Thoracic aorta (tissue), 2 donors: ENCODE results near the gene CHST1. TPM values are rescaled to one million over a fixed set of nuclear protein-coding genes. Genes with fewer than 3 reads are reported as not detected.

Experiments used
- ATAC-seq: fragments of 150-250 bp; one replicate; pipeline ENCODE4 v1.8.0; 2017; ENCODE audit warnings: low read depth; ENCODE audit not compliant: insufficient number of reproducible peaks, low FRiP score
- DNase-seq: peaks from one replicate; pipeline ENCODE4 v3.0.0-alpha.2; 2020; ENCODE audit warnings: low spot score
- H3K27ac ChIP-seq, 2 donors: fragments of 200-600 bp; sonication (generic); 1 replicate in 1 of 2; 2 replicates in 1 of 2; pipeline ENCODE4 v1.5.1; 2016; ENCODE audit warnings: mild to moderate bottlenecking in 2 of 2, moderate library complexity in 2 of 2
- H3K27me3 ChIP-seq: fragments of 200-600 bp; sonication (generic); replicated peaks from 2 replicates; pipeline ENCODE4 v1.6.0; 2016; ENCODE audit warnings: mild to moderate bottlenecking; ENCODE audit not compliant: insufficient read depth
- H3K36me3 ChIP-seq: fragments of 200-600 bp; sonication (generic); one replicate; pipeline ENCODE4 v1.5.1; 2016
- H3K4me1 ChIP-seq, 2 donors: fragments of 200-600 bp; sonication (generic); 1 replicate in 1 of 2; 2 replicates in 1 of 2; pipeline versions ENCODE4 v1.5.1 to v1.6.0; 2016; ENCODE audit warnings: low read depth in 2 of 2, mild to moderate bottlenecking in 1 of 2; ENCODE audit not compliant: control insufficient read depth in 1 of 2
- H3K4me3 ChIP-seq: fragments of 200-600 bp; sonication (generic); 2 replicates; pipeline ENCODE4 v1.5.1; 2016; ENCODE audit warnings: mild to moderate bottlenecking
- H3K9me3 ChIP-seq: fragments of 200-600 bp; sonication (generic); 2 replicates; pipeline ENCODE4 v1.5.1; 2016
- CTCF ChIP-seq: fragments of 200-600 bp; sonication (generic); IDR thresholded peaks from one replicate; pipeline ENCODE4 v1.5.1; 2019; ENCODE audit warnings: antibody characterized with exemption
- total RNA-seq, 2 donors: library from RNA; depleted of rRNA; stranded (reverse); fragments of >200 nt; gene quantifications; one replicate each; pipeline versions ENCODE4 v1.1.0 to v1.2.3, GENCODE V29; 2016

Gene CHST1
- total RNA-seq, 2 donors from 2014 or later: 48.7 to 50.2 TPM

DNA sequence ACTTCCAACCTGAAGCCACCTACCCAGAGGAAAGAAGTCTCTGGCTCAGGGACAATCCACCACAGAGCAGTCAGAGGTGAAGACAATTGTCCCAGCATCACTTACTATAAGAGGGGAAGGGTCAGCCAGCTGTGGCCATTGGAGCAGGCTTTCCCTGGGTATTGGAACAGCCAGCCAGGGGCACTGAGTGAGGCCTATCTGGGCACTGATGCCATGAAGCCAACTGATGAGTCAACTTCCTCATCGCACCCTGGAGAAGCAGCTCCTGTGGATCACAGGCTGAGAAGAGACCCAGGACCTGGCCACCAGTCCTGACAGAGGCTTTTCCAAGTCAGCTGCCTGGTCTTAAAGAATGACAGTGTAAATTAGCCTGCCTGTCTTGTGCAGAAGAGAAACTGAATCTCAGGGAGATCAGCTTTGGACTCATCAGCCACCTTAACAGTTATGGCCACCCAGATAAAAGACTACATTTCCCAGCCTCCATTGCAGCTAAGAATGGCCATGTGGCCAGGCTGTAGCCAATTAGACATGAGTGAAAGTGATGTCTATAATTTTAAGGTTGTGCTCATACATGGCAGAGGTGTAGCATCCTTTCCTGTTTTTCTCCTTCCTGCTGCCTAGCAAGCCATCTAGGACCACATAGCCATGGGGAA is 19.0 kb downstream of the CHST1 start:
- no peak for TF ChIP-seq CTCF
- no peaks in the 10 kb centered on the region for H3K27me3 ChIP-seq
- no peak for ATAC-seq

DNA sequence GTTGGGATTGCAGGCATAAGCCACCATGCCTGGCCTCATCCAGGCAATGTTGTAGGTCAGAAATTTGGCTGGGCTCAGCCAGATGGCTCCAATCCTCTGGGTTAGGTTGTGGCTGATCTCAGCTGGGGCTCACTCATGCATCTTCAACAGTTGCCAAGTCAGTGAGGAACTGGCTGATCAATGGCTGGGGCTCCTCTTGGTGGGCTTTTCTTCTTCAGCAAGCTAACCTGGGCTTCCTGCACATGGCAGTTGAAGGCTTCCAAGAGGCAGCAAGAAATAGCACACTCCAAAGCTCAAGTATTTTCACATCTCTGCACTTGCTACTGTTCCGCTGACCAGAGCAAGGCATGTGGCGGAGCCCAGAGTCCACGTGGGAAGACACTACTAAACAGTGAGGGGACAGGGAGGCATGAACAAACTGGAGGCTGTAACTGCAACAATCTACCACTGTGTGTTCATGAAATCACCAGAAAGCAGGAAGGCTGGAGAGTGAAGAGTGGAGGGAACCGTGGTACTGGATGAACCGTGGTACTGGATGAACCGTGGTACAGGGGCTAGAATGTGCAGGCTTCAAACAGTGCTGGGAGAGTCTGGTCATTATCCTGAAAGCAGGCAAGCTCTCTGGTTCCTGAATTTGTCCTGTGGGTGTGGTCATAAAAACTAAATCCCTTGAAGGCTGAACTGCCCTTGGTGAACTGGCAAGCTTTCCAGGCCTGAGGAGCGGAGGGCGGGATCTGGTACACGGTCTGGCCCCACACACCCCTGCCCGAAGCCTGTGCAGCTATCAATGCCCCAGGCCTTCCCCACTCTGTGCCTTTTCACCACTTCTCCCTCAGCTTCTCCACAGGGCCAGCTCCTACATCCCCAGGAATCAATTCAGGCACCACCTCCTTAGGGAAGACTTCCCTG is 20.2 kb downstream of the CHST1 start:
- ATAC-seq (no peak), DNase-seq (no peak)
- no peaks in the 10 kb centered on the region for H3K27me3 ChIP-seq
- no peak for TF ChIP-seq CTCF
- H3K4me1 ChIP-seq: no peaks in the 10 kb centered on the region
- no peak overlapping the region for H3K4me3 ChIP-seq
- no peak overlapping the region for H3K27ac ChIP-seq
- H3K36me3 ChIP-seq: peaks cover 2% of the 10 kb centered on the region
- no peaks in the 10 kb centered on the region for H3K9me3 ChIP-seq

More for the DNA sequence above, 19.0 kb downstream of the CHST1 start:
- H3K4me3 ChIP-seq: no peak overlapping the region
- no peak overlapping the region for H3K27ac ChIP-seq
- H3K36me3 ChIP-seq: peaks cover 7% of the 10 kb centered on the region
- H3K9me3 ChIP-seq: no peaks in the 10 kb centered on the region
- DNase-seq: no peak
- H3K4me1 ChIP-seq: no peaks in the 10 kb centered on the region

DNA sequence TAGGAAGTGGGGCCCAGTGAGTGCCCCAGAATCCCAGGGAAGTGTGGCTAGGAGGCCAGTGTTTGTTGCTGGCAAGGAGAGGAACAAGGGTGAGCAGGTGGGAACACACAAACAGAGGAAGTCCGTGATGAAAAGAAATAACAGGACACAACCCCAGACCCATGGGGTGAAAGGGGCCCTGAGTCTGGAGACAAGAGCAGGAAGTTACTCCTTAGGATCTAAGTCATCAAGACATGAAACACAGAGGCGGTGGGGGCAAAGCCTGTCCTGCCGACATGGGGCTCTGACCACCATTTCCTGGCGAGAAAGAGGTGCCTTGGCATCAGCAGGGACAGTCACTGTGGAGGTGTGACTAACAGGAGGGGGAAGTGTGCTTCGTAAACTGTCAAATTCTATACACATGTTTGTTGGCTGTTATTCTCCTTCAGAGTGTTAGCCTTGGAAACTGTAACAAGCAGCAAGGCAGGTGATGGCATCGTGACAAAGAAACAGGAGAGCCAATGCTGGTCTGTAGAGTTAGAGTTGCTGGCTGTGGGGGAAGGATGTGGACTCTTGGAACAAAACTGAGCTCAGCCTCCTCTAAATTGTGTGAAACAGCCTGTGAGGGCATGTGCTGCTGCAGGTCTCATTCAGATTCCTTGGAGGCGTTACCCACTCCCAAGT is 21.7 kb downstream of the CHST1 start:
- Histone ChIP-seq H3K9me3 (no peaks in the 10 kb centered on the region), H3K27me3 (no peaks in the 10 kb centered on the region), H3K4me1 (no peaks in the 10 kb centered on the region), H3K4me3 (no peak overlapping the region), H3K27ac (no peak overlapping the region), H3K36me3 (no peaks in the 10 kb centered on the region)
- TF ChIP-seq CTCF: no peak
- DNase-seq (no peak), ATAC-seq (no peak)

- H3K4me1 ChIP-seq: no peaks in the 10 kb centered on the region
- H3K27ac ChIP-seq: no peak overlapping the region
- H3K36me3 ChIP-seq: no peaks in the 10 kb centered on the region
- DNase-seq (no peak), ATAC-seq (no peak)
- TF ChIP-seq CTCF: no peak
- H3K4me3 ChIP-seq: no peak overlapping the region
- peaks cover 4% of the 10 kb centered on the region for H3K9me3 ChIP-seq
- H3K27me3 ChIP-seq: no peaks in the 10 kb centered on the region
Measured at GRCh38 chr11:45641961-45642360, 23.5 kb downstream of the CHST1 start.

- no peak for TF ChIP-seq CTCF
- no peak overlapping the region for H3K4me3 ChIP-seq
- ATAC-seq (no peak), DNase-seq (no peak)
- H3K27me3 ChIP-seq: no peaks in the 10 kb centered on the region
- no peaks in the 10 kb centered on the region for H3K4me1 ChIP-seq
- H3K27ac ChIP-seq: no peak overlapping the region
- H3K9me3 ChIP-seq: peaks cover 4% of the 10 kb centered on the region
- no peaks in the 10 kb centered on the region for H3K36me3 ChIP-seq
Measured at GRCh38 chr11:45638051-45638450, 27.4 kb downstream of the CHST1 start.
